PC-3 (cell line): ENCODE data around the gene LTBP1. TPM values are rescaled to one million over a fixed set of nuclear protein-coding genes. Genes with fewer than 3 reads are reported as not detected.

Experiments used
- ATAC-seq: fragments of 200-7000 bp; cut with Tn5 transposase; 2 replicates; pipeline ENCODE4 v1.9.1; 2020; ENCODE audit warnings: mild to moderate bottlenecking, moderate library complexity
- BruUV-seq: library from RNA; stranded (reverse); fragments of 400-500 nt; replicated peaks from 2 replicates; lab custom pipeline; 2021; lab: Mats Ljungman, UMichigan
- CTCF ChIA-PET: fragments of 300-600 bp; sonication (Branson Sonifier 250); formaldehyde crosslinking; loops from one replicate; lab custom pipeline; 2022; ENCODE audit warnings: antibody characterized with exemption; lab: Charles Lee
- POLR2A ChIA-PET: fragments of 300-600 bp; sonication (Branson Sonifier 250); formaldehyde crosslinking; loops from one replicate; lab custom pipeline; 2022; ENCODE audit warnings: antibody characterized with exemption; ENCODE audit not compliant: unreplicated experiment; lab: Charles Lee
- DNase-seq: peaks from one replicate; pipeline ENCODE4 v3.0.0-alpha.2; 2015
- H2AFZ ChIP-seq: fragments of 300-600 bp; sonication (generic); 2 replicates; pipeline ENCODE4 v1.6.0; 2016; ENCODE audit warnings: antibody characterized with exemption, low read length
- H3F3A ChIP-seq: fragments of 300-600 bp; sonication (generic); one replicate; pipeline ENCODE4 v1.6.0; 2017; ENCODE audit warnings: antibody characterized with exemption, low read length, control low read depth, mild to moderate bottlenecking; ENCODE audit not compliant: unreplicated experiment
- H3K27ac ChIP-seq: fragments of 300-600 bp; sonication (generic); 2 replicates; pipeline ENCODE4 v1.5.1; 2016; ENCODE audit warnings: mild to moderate bottlenecking, low read length
- H3K27me3 ChIP-seq: fragments of 300-600 bp; sonication (generic); 2 replicates; pipeline ENCODE4 v1.6.1; 2016; ENCODE audit warnings: low read length, mixed read lengths
- H3K36me3 ChIP-seq: fragments of 300-600 bp; sonication (generic); 2 replicates; pipeline ENCODE4 v1.6.1; 2016; ENCODE audit warnings: low read depth, mixed run types, low read length, mixed read lengths
- H3K4me1 ChIP-seq: fragments of 300-600 bp; sonication (generic); 2 replicates; pipeline ENCODE4 v1.5.1; 2016; ENCODE audit warnings: low read length; ENCODE audit not compliant: insufficient read depth
- H3K4me2 ChIP-seq: fragments of 300-600 bp; sonication (generic); 2 replicates; pipeline ENCODE4 v1.6.0; 2016; ENCODE audit warnings: low read length
- H3K4me3 ChIP-seq: fragments of 300-600 bp; sonication (generic); 2 replicates; pipeline ENCODE4 v1.5.1; 2016; ENCODE audit warnings: mild to moderate bottlenecking, low read length, mixed read lengths
- H3K79me2 ChIP-seq: fragments of 300-600 bp; sonication (generic); 2 replicates; pipeline ENCODE4 v1.6.1; 2017; ENCODE audit warnings: low read length, mixed read lengths
- H3K9ac ChIP-seq: fragments of 300-600 bp; sonication (generic); 2 replicates; pipeline ENCODE4 v1.6.0; 2016; ENCODE audit warnings: mild to moderate bottlenecking, low read length
- H3K9me2 ChIP-seq: fragments of 300-600 bp; sonication (generic); replicated peaks from 2 replicates; pipeline ENCODE4 v1.6.1; 2016; ENCODE audit warnings: mixed run types, low read length, mixed read lengths
- H3K9me3 ChIP-seq: fragments of 300-600 bp; sonication (generic); 2 replicates; pipeline ENCODE4 v1.6.1; 2016; ENCODE audit warnings: low read length, mixed read lengths
- H4K20me1 ChIP-seq: fragments of 300-600 bp; sonication (generic); 2 replicates; pipeline ENCODE4 v1.6.1; 2016; ENCODE audit warnings: low read length, mixed read lengths
- EZH2 ChIP-seq: fragments of 300-600 bp; sonication (generic); IDR thresholded peaks from one replicate; pipeline ENCODE4 v1.6.1; 2017; ENCODE audit warnings: antibody characterized with exemption, mild to moderate bottlenecking, low read length; ENCODE audit not compliant: unreplicated experiment
- EZH2phosphoT487 ChIP-seq: fragments of 300-600 bp; sonication (generic); IDR thresholded peaks from 2 replicates; pipeline ENCODE4 v1.6.1; 2018; ENCODE audit warnings: mild to moderate bottlenecking, antibody characterized with exemption, low read length, borderline replicate concordance
- intact Hi-C: fragments of 100-400 bp; cut with micrococcal nuclease; formaldehyde crosslinking; loops from 2 replicates; pipeline ENCODE4 v1.9.0; 2023
- total RNA-seq: library from RNA; depleted of rRNA; stranded (reverse); fragments of >200 nt; gene quantifications from 2 replicates; pipeline ENCODE4 v1.2.3, GENCODE V29; 2014
- TF ChIP-seq, protein P1 (sequence below): fragments of 300-600 bp; sonication (generic); conservative IDR thresholded peaks from 2 replicates; pipeline ENCODE4 v1.5.1; 2017; ENCODE audit warnings: antibody characterized with exemption, low read depth, mild to moderate bottlenecking, low read length

LTBP1 gene
- total RNA-seq, 1 experiment from 2014 or later = 45.9 TPM

GRCh38 chr2:32925283-32925815 is 21.4 kb upstream of the LTBP1 start:
- BruUV-seq = no TSS peak
- Histone ChIP-seq H3K9ac (no peak overlapping the region), H3K79me2 (no peaks in the 10 kb centered on the region), H3K27ac (no peak overlapping the region), H3K9me3 (no peaks in the 10 kb centered on the region), H3K9me2 (no peaks in the 10 kb centered on the region), H3K27me3 (no peaks in the 10 kb centered on the region), H3K36me3 (no peaks in the 10 kb centered on the region), H2AFZ (no peak overlapping the region), H3K4me3 (no peak overlapping the region), H4K20me1 (no peaks in the 10 kb centered on the region), H3K4me2 (no peak overlapping the region), H3K4me1 (no peaks in the 10 kb centered on the region), H3F3A (no peaks in the 10 kb centered on the region)
- ChIA-PET CTCF (no interaction called here), POLR2A (no interaction called here)
- ATAC-seq (no peak), DNase-seq (no peak)
- intact Hi-C loops = no loop called here
- TF ChIP-seq EZH2phosphoT487 (no peak), EZH2 (no peak)
- TF ChIP-seq, protein P1, sequence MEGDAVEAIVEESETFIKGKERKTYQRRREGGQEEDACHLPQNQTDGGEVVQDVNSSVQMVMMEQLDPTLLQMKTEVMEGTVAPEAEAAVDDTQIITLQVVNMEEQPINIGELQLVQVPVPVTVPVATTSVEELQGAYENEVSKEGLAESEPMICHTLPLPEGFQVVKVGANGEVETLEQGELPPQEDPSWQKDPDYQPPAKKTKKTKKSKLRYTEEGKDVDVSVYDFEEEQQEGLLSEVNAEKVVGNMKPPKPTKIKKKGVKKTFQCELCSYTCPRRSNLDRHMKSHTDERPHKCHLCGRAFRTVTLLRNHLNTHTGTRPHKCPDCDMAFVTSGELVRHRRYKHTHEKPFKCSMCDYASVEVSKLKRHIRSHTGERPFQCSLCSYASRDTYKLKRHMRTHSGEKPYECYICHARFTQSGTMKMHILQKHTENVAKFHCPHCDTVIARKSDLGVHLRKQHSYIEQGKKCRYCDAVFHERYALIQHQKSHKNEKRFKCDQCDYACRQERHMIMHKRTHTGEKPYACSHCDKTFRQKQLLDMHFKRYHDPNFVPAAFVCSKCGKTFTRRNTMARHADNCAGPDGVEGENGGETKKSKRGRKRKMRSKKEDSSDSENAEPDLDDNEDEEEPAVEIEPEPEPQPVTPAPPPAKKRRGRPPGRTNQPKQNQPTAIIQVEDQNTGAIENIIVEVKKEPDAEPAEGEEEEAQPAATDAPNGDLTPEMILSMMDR = no peak

DNA sequence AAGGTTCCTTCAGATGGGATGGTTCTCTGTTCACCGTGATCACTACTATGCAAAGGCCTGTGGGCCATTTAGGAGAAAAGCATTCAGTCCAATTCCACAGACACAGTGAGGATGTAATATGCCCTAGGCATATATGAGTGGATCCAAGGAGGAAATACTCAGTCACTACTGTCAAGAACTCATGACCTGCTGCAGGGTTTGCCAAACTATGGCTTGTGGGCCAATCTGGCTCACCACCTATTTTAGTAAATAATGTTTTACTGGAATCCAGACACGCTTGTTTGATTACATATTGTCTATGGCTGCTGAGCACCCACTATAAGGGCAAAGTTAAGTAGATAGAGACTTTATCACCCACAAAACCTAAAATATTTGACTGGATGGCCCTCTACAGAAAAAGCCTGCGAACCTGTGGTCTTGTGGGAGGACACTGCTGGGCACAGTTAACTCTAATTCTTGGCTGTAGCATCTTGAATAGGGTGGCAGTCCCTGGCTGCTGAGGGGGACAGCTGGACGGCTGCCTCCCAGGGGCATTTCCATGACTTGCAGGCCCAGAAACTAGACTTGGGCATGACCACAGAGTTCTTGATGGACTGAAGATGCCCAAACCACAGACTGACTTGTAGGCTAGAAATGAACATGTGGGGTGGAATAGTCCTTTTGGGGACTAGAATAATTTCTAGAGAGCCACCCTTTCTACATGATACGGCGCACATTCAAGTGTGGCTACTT is 20.6 kb upstream of the LTBP1 start:
- no TSS peak for BruUV-seq
- H3K27me3 ChIP-seq = no peaks in the 10 kb centered on the region
- no peak for DNase-seq
- no peaks in the 10 kb centered on the region for H3K9me2 ChIP-seq
- no peak for ATAC-seq
- H4K20me1 ChIP-seq = no peaks in the 10 kb centered on the region
- H3F3A ChIP-seq = no peaks in the 10 kb centered on the region
- H3K27ac ChIP-seq = no peak overlapping the region
- H3K4me1 ChIP-seq = no peaks in the 10 kb centered on the region
- H3K4me3 ChIP-seq = no peak overlapping the region
- no peaks in the 10 kb centered on the region for H3K36me3 ChIP-seq
- no peaks in the 10 kb centered on the region for H3K79me2 ChIP-seq
- CTCF ChIA-PET = no interaction called here
- H3K4me2 ChIP-seq = no peak overlapping the region
- H3K9me3 ChIP-seq = no peaks in the 10 kb centered on the region
- no peak overlapping the region for H3K9ac ChIP-seq
- POLR2A ChIA-PET = no interaction called here
- TF ChIP-seq EZH2 = no peak
- TF ChIP-seq, protein P1 = no peak
- no peak for TF ChIP-seq EZH2phosphoT487
- intact Hi-C loops = no loop called here
- no peak overlapping the region for H2AFZ ChIP-seq

GRCh38 chr2:32926708-32927084 is 20.1 kb upstream of the LTBP1 start:
- no peak for TF ChIP-seq EZH2
- TF ChIP-seq, protein P1 = no peak
- TF ChIP-seq EZH2phosphoT487 = no peak
- Histone ChIP-seq H4K20me1 (no peaks in the 10 kb centered on the region), H3F3A (no peaks in the 10 kb centered on the region), H3K27ac (no peak overlapping the region), H3K4me1 (no peaks in the 10 kb centered on the region), H2AFZ (no peak overlapping the region), H3K27me3 (no peaks in the 10 kb centered on the region), H3K9ac (no peak overlapping the region), H3K4me2 (no peak overlapping the region), H3K36me3 (no peaks in the 10 kb centered on the region), H3K9me3 (no peaks in the 10 kb centered on the region), H3K79me2 (no peaks in the 10 kb centered on the region), H3K4me3 (no peak overlapping the region), H3K9me2 (no peaks in the 10 kb centered on the region)
- ATAC-seq = no peak
- DNase-seq = peak; percentile 18
- intact Hi-C loops = no loop called here
- ChIA-PET POLR2A (no interaction called here), CTCF (no interaction called here)
- no TSS peak for BruUV-seq
